IMR-90 (cell line): ENCODE results near the gene ZNF385C. TPM values are rescaled to one million over a fixed set of nuclear protein-coding genes. Genes with fewer than 3 reads are reported as not detected.

ENCODE experiments used
- ATAC-seq: fragments of 200-7000 bp; cut with Tn5 transposase; 2 replicates; pipeline ENCODE4 v1.9.1; 2020; ENCODE audit warnings: low read depth, mild to moderate bottlenecking, moderate library complexity
- BruUV-seq: library from RNA; stranded (reverse); fragments of 400-500 nt; replicated peaks from 2 replicates; lab custom pipeline; 2021; lab: Mats Ljungman, UMichigan
- CTCF ChIA-PET: fragments of 300-600 bp; formaldehyde crosslinking; extraction: SDS; loops from one replicate; lab custom pipeline; 2021; ENCODE audit warnings: antibody characterized with exemption; lab: Yijun Ruan, JAX
- POLR2A ChIA-PET: fragments of 300-600 bp; sonication (Branson Sonifier 250); formaldehyde crosslinking; loops from one replicate; lab custom pipeline; 2022; ENCODE audit warnings: antibody characterized with exemption; ENCODE audit not compliant: unreplicated experiment; lab: Charles Lee
- DNase-seq: peaks from one replicate; pipeline ENCODE4 v3.0.0; 2013
- H2AFZ ChIP-seq: replicated peaks from 2 replicates; pipeline ENCODE3; 2013; ENCODE audit warnings: low read length, mild to moderate bottlenecking; ENCODE audit not compliant: poor library complexity
- H2AK5ac ChIP-seq: 2 replicates; pipeline ENCODE4 v1.6.1; 2013; ENCODE audit warnings: low read depth, low read length, inconsistent platforms
- H2AK9ac ChIP-seq: replicated peaks from 2 replicates; pipeline ENCODE3; 2013; ENCODE audit warnings: mild to moderate bottlenecking, low read depth, low read length, moderate library complexity; ENCODE audit not compliant: poor library complexity
- H2BK120ac ChIP-seq: 2 replicates; pipeline ENCODE4 v1.6.1; 2013; ENCODE audit warnings: low read depth, low read length, inconsistent platforms
- H2BK15ac ChIP-seq: 3 replicates; pipeline ENCODE4 v1.6.1; 2013; ENCODE audit warnings: low read depth, low read length, inconsistent platforms
- H2BK20ac ChIP-seq: 2 replicates; pipeline ENCODE4 v1.6.1; 2013; ENCODE audit warnings: low read depth, mild to moderate bottlenecking, inconsistent platforms, low read length, moderate library complexity
- H2BK5ac ChIP-seq: 2 replicates; pipeline ENCODE4 v1.6.1; 2013; ENCODE audit warnings: mild to moderate bottlenecking, low read depth, low read length, inconsistent platforms; ENCODE audit not compliant: poor library complexity, severe bottlenecking
- H3K14ac ChIP-seq: replicated peaks from 2 replicates; pipeline ENCODE4 v1.6.1; 2013; ENCODE audit warnings: low read depth, low read length, inconsistent platforms
- H3K18ac ChIP-seq: 2 replicates; pipeline ENCODE4 v1.6.1; 2013; ENCODE audit warnings: low read depth, low read length, control low read depth
- H3K23ac ChIP-seq: 2 replicates; pipeline ENCODE4 v1.6.1; 2013; ENCODE audit warnings: low read depth, low read length, inconsistent platforms
- H3K27ac ChIP-seq: 2 replicates; pipeline ENCODE4 v1.5.1; 2013; ENCODE audit warnings: mild to moderate bottlenecking, control low read depth, low read length; ENCODE audit not compliant: insufficient read depth
- H3K27me3 ChIP-seq: 2 replicates; pipeline ENCODE4 v1.6.1; 2013; ENCODE audit warnings: low read length; ENCODE audit not compliant: control insufficient read depth, insufficient read depth
- H3K36me3 ChIP-seq: 2 replicates; pipeline ENCODE4 v1.6.1; 2013; ENCODE audit warnings: low read length, mixed read lengths; ENCODE audit not compliant: control insufficient read depth, insufficient read depth
- H3K4ac ChIP-seq: 2 replicates; pipeline ENCODE4 v1.6.1; 2013; ENCODE audit warnings: low read depth, low read length, inconsistent platforms
- H3K4me1 ChIP-seq: 2 replicates; pipeline ENCODE4 v1.6.1; 2013; ENCODE audit warnings: low read length, mixed read lengths; ENCODE audit not compliant: control insufficient read depth, insufficient read depth
- H3K4me2 ChIP-seq: 2 replicates; pipeline ENCODE4 v1.6.1; 2013; ENCODE audit warnings: low read depth, mild to moderate bottlenecking, control low read depth, low read length, moderate library complexity
- H3K4me3 ChIP-seq: 2 replicates; pipeline ENCODE4 v1.5.1; 2013; ENCODE audit warnings: low read depth, mild to moderate bottlenecking, control low read depth, low read length, moderate library complexity; ENCODE audit not compliant: insufficient read depth
- H3K56ac ChIP-seq: 2 replicates; pipeline ENCODE4 v1.6.1; 2013; ENCODE audit warnings: low read length, inconsistent platforms; ENCODE audit not compliant: insufficient read depth; ENCODE audit errors: extremely low read depth
- H3K79me1 ChIP-seq, 2 experiments: 2 replicates each; pipeline ENCODE4 v1.6.1; 2013; ENCODE audit warnings: low read length in 2 of 2, inconsistent platforms in 1 of 2, low read depth in 1 of 2
- H3K9ac ChIP-seq: 2 replicates; pipeline ENCODE4 v1.6.1; 2013; ENCODE audit warnings: low read depth, low read length, control low read depth
- H3K9me1 ChIP-seq: 2 replicates; pipeline ENCODE4 v1.6.1; 2013; ENCODE audit warnings: low read length, inconsistent platforms; ENCODE audit not compliant: insufficient read depth
- H3K9me3 ChIP-seq: 2 replicates; pipeline ENCODE4 v1.6.1; 2013; ENCODE audit warnings: low read length; ENCODE audit not compliant: control insufficient read depth, insufficient read depth
- H4K20me1 ChIP-seq: 2 replicates; pipeline ENCODE4 v1.6.1; 2013; ENCODE audit warnings: low read length, inconsistent platforms; ENCODE audit not compliant: insufficient read depth
- H4K5ac ChIP-seq: 2 replicates; pipeline ENCODE4 v1.6.1; 2013; ENCODE audit warnings: mild to moderate bottlenecking, low read depth, low read length, control low read depth
- H4K8ac ChIP-seq, 2 experiments: 2 replicates each; pipeline ENCODE4 v1.6.1; 2013; ENCODE audit warnings: low read depth in 2 of 2, low read length in 2 of 2, control low read depth in 1 of 2, inconsistent platforms in 1 of 2
- H4K91ac ChIP-seq: 2 replicates; pipeline ENCODE4 v1.6.1; 2013; ENCODE audit warnings: low read depth, low read length, inconsistent platforms; ENCODE audit not compliant: insufficient read depth
- BHLHE40 ChIP-seq: fragments of 150-350 bp; IDR thresholded peaks from 2 replicates; pipeline ENCODE4 v1.6.1; 2016; ENCODE audit warnings: mild to moderate bottlenecking, low read depth, low read length
- CEBPB ChIP-seq: IDR thresholded peaks from 2 replicates; pipeline ENCODE4 v1.6.1; 2012; ENCODE audit warnings: low read depth, low read length, improper control_type of control experiment
- CTCF ChIP-seq: conservative IDR thresholded peaks from 2 replicates; pipeline ENCODE4 v1.5.1; 2012; ENCODE audit warnings: mild to moderate bottlenecking, low read depth, low read length, improper control_type of control experiment
- ELK1 ChIP-seq: fragments of 150-350 bp; IDR thresholded peaks from 2 replicates; pipeline ENCODE4 v1.6.1; 2016; ENCODE audit warnings: low read depth, mild to moderate bottlenecking, low read length, moderate library complexity, borderline replicate concordance
- FOS ChIP-seq: fragments of 150-350 bp; IDR thresholded peaks from 2 replicates; pipeline ENCODE4 v1.6.1; 2016; ENCODE audit warnings: low read depth, low read length
- MAFK ChIP-seq: IDR thresholded peaks from 2 replicates; pipeline ENCODE4 v1.6.1; 2012; ENCODE audit warnings: low read depth, low read length, improper control_type of control experiment
- MAZ ChIP-seq: IDR thresholded peaks from 2 replicates; pipeline ENCODE4 v1.6.1; 2012; ENCODE audit warnings: low read depth, mild to moderate bottlenecking, low read length, improper control_type of control experiment, moderate library complexity, borderline replicate concordance
- MXI1 ChIP-seq: IDR thresholded peaks from 2 replicates; pipeline ENCODE4 v1.6.1; 2012; ENCODE audit warnings: low read depth, mild to moderate bottlenecking, low read length, moderate library complexity, borderline replicate concordance
- POLR2A ChIP-seq: IDR thresholded peaks from 2 replicates; pipeline ENCODE4 v1.6.1; 2012; ENCODE audit warnings: mild to moderate bottlenecking, low read depth, low read length
- RAD21 ChIP-seq: IDR thresholded peaks from 2 replicates; pipeline ENCODE4 v1.6.1; 2012; ENCODE audit warnings: low read length, improper control_type of control experiment
- RFX5 ChIP-seq: IDR thresholded peaks from 2 replicates; pipeline ENCODE4 v1.8.0; 2012; ENCODE audit warnings: low read depth, mild to moderate bottlenecking, low read length, moderate library complexity
- SMC3 ChIP-seq: fragments of 150-350 bp; IDR thresholded peaks from 2 replicates; pipeline ENCODE4 v1.6.1; 2016; ENCODE audit warnings: low read depth, mild to moderate bottlenecking, antibody characterized with exemption, low read length, moderate library complexity
- WGBS, 2 experiments: methylation state at CpG; one replicate each; pipeline versions ENCODE4 v1.1.5 to v1.1.7; 2013; ENCODE audit warnings: missing lambda C conversion rate in 2 of 2; ENCODE audit not compliant: insufficient read length in 1 of 2; ENCODE audit errors: extremely low coverage in 2 of 2; 5-methylcytosine and 5-hydroxymethylcytosine counted together
- dilution Hi-C: fragments of 300-500 bp; cut with HindIII; formaldehyde crosslinking; loops from one replicate; pipeline ENCODE4 v1.14.3; 2018; ENCODE audit warnings: low sequenced_read_pairs; ENCODE audit not compliant: unreplicated experiment
- in situ Hi-C: fragments of 300-500 bp; cut with MboI; formaldehyde crosslinking; loops from 3 replicates; pipeline ENCODE4 v1.14.3; 2019; ENCODE audit warnings: low sequenced_read_pairs, inconsistent platforms, mixed read lengths
- intact Hi-C: fragments of 100-400 bp; cut with micrococcal nuclease; formaldehyde crosslinking; loops from 2 replicates; pipeline ENCODE4 v1.10.0; 2022
- polyA plus RNA-seq, 3 experiments: library from polyadenylated mRNA; depleted of rRNA; stranded (reverse); fragments of >200 nt; gene quantifications; 2 replicates each; pipeline ENCODE4 v1.2.3, GENCODE V29; 2012; ENCODE audit warnings: low replicate concordance in 1 of 3
- total RNA-seq: library from RNA; depleted of rRNA; stranded (reverse); fragments of >200 nt; gene quantifications from 2 replicates; pipeline ENCODE4 v1.2.3, GENCODE V29; 2012

ZNF385C gene
- total and polyA plus RNA-seq, 2 of the 4 experiments (the other 2 are of a cell fraction), result not detected

- TF ChIP-seq RFX5 (no peak), MAZ (peak; percentile 90), RAD21 (no peak)
Observed at GRCh38 chr17:42019509-42020404, 78.5 kb downstream of the ZNF385C start, which contains the start of gene NKIRAS2 (continued).

GRCh38 chr17:42018988-42019387 is 79.3 kb downstream of the ZNF385C start:
- Histone ChIP-seq H3K79me1 (peaks cover 12 to 50% of the 10 kb centered on the region in 2 experiments), H3K27ac (no peak overlapping the region), H2BK5ac (no peak overlapping the region), H3K23ac (no peak overlapping the region), H3K27me3 (no peaks in the 10 kb centered on the region), H4K20me1 (peaks cover 6% of the 10 kb centered on the region; the same call in 1 of the 2 replicates), H3K9ac (no peak overlapping the region), H3K36me3 (peaks cover 14% of the 10 kb centered on the region), H3K9me3 (no peaks in the 10 kb centered on the region), H2BK15ac (no peak overlapping the region), H3K4ac (no peak overlapping the region), H3K56ac (no peak overlapping the region), H2BK20ac (no peak overlapping the region), H4K91ac (no peak overlapping the region), H2AFZ (no peak overlapping the region), H3K4me3 (no peak overlapping the region), H3K9me1 (peaks cover 8% of the 10 kb centered on the region), H2AK9ac (no peak overlapping the region), H3K4me1 (peaks cover 3% of the 10 kb centered on the region; the same call in 1 of the 2 replicates), H3K14ac (no peak overlapping the region), H4K5ac (no peak overlapping the region), H3K18ac (no peak overlapping the region), H4K8ac (no peak overlapping the region; a peak in 1 of 4 replicates), H3K4me2 (no peak overlapping the region), H2BK120ac (no peak overlapping the region), H2AK5ac (no peak overlapping the region)
- 100% methylated on average over 1 of the region's 4 CpGs; no CpG with 5 or more reads in 1 of the 2 experiments for WGBS, 2 experiments
- no TSS peak for BruUV-seq
- ChIA-PET POLR2A (interaction anchor here (1.8 kb wide), 1 partner anchor 52 kb away, joined by 8 read pairs; the partner anchor contains the start of gene CNP), CTCF (interaction anchor here (0.9 kb wide), 1 partner anchor 10 kb away, joined by 3 read pairs; no protein-coding TSS in a partner anchor)
- dilution Hi-C loops (no loop called here), in situ Hi-C loops (no loop called here), intact Hi-C loops (no loop called here)
- ATAC-seq, result no peak
- no peak for DNase-seq
- no peak for TF ChIP-seq CTCF
- no peak for TF ChIP-seq FOS
- no peak for TF ChIP-seq CEBPB
- TF ChIP-seq POLR2A, result no peak
- no peak for TF ChIP-seq RAD21
- no peak for TF ChIP-seq BHLHE40
- no peak for TF ChIP-seq ELK1
- no peak for TF ChIP-seq MAFK
- TF ChIP-seq MXI1, result no peak
- no peak for TF ChIP-seq RFX5
- TF ChIP-seq MAZ, result no peak
- TF ChIP-seq SMC3, result no peak
